Fibroblast of skin of right quadriceps (primary cell): ENCODE results near the gene HHEX.
"Not testable (repeated sequence)": the region's sequence is repeated elsewhere in the genome, so short reads cannot be mapped to it uniquely, and the experiment has no call there.

Source experiments
- DNase-seq: peaks from one replicate; pipeline ENCODE4 v3.0.0-alpha.2; 2013

The HHEX gene

GRCh38 chr10:92740762-92741161 lies 51.0 kb downstream of the HHEX start:
- no peak for DNase-seq

- DNase-seq: not testable (repeated sequence)
These were observed 52.0 kb downstream of the HHEX start for GRCh38 chr10:92741741-92742140.

- no peak for DNase-seq
These were observed 52.8 kb downstream of the HHEX start for GRCh38 chr10:92742331-92743228.
